ENCODE data around the gene CENATAC. TPM values are rescaled to one million over a fixed set of nuclear protein-coding genes. Genes with fewer than 3 reads are reported as not detected.

Gene CENATAC
- total RNA-seq, 4 donors from 2014 or later: 66.4 to 192 (median 105) TPM

- Histone ChIP-seq H3K4me3 (no peak overlapping the region), H3K36me3 (peaks cover 0 to 20% (median 0%) of the 10 kb centered on the region in 3 donors), H3K27me3 (no peaks in the 10 kb centered on the region), H3K9me3 (no peaks in the 10 kb centered on the region), H3K4me1 (no peaks in the 10 kb centered on the region), H3K27ac (no peak overlapping the region)
- TF ChIP-seq POLR2A (IDR thresholded peaks at IDR 0.05) (no peak), CTCF (IDR thresholded peaks at IDR 0.05) (no peak)
- no peak for DNase-seq
Observed at GRCh38 chr11:119041821-119042514, 44.0 kb downstream of the CENATAC start.

- TF ChIP-seq CTCF (IDR thresholded peaks at IDR 0.05): no peak
- TF ChIP-seq POLR2A (IDR thresholded peaks at IDR 0.05): no peak
- H3K4me3 ChIP-seq: no peak overlapping the region
- DNase-seq: no peak
- no peaks in the 10 kb centered on the region for H3K4me1 ChIP-seq
- H3K27ac ChIP-seq: no peak overlapping the region
- H3K27me3 ChIP-seq: no peaks in the 10 kb centered on the region
- peaks cover 0 to 29% (median 0%) of the 10 kb centered on the region in 3 donors for H3K36me3 ChIP-seq
- no peaks in the 10 kb centered on the region for H3K9me3 ChIP-seq
Observed at GRCh38 chr11:119042927-119043326, 45.0 kb downstream of the CENATAC start.

GRCh38 chr11:119044708-119045107 is 46.8 kb downstream of the CENATAC start:
- Histone ChIP-seq H3K4me1 (no peaks in the 10 kb centered on the region), H3K4me3 (no peak overlapping the region), H3K36me3 (peaks cover 0 to 47% (median 0%) of the 10 kb centered on the region in 3 donors), H3K27ac (no peak overlapping the region), H3K27me3 (no peaks in the 10 kb centered on the region), H3K9me3 (no peaks in the 10 kb centered on the region)
- TF ChIP-seq POLR2A (IDR thresholded peaks at IDR 0.05) (no peak), CTCF (IDR thresholded peaks at IDR 0.05) (no peak)
- DNase-seq: no peak

GRCh38 chr11:119046489-119046888 is 48.6 kb downstream of the CENATAC start:
- Histone ChIP-seq H3K27me3 (no peaks in the 10 kb centered on the region), H3K36me3 (peaks cover 0 to 63% (median 0%) of the 10 kb centered on the region in 3 donors)
- TF ChIP-seq CTCF (IDR thresholded peaks at IDR 0.05) (no peak), POLR2A (IDR thresholded peaks at IDR 0.05) (no peak)

GRCh38 chr11:119047205-119047604 is 49.3 kb downstream of the CENATAC start:
- no peak overlapping the region for H3K4me3 ChIP-seq
- H3K9me3 ChIP-seq: no peaks in the 10 kb centered on the region
- H3K36me3 ChIP-seq: peaks cover 0 to 70% (median 0%) of the 10 kb centered on the region in 3 donors
- DNase-seq: no peak
- H3K27ac ChIP-seq: no peak overlapping the region
- H3K27me3 ChIP-seq: no peaks in the 10 kb centered on the region
- no peak for TF ChIP-seq CTCF (IDR thresholded peaks at IDR 0.05)
- TF ChIP-seq POLR2A (IDR thresholded peaks at IDR 0.05): no peak
- H3K4me1 ChIP-seq: no peaks in the 10 kb centered on the region

More at GRCh38 chr11:119046489-119046888, 48.6 kb downstream of the CENATAC start:
- H3K4me3 ChIP-seq: no peak overlapping the region
- H3K4me1 ChIP-seq: no peaks in the 10 kb centered on the region
- no peak overlapping the region for H3K27ac ChIP-seq
- DNase-seq: no peak
- H3K9me3 ChIP-seq: no peaks in the 10 kb centered on the region
